ENCODE data around the gene RBM33.

GRCh38 chr7:155602156-155602555, 42.3 kb upstream of the RBM33 start:
- TF ChIP-seq CTCF (IDR thresholded peaks at IDR 0.05; ENCODE audit: low read length): no peak
- TF ChIP-seq EZH2phosphoT487 (IDR thresholded peaks at IDR 0.05; ENCODE audit: low read length): no peak
